HG02973 (cell line): ENCODE measurements around the gene TFEB.

Source experiments
- ATAC-seq: cut with Tn5 transposase; IDR thresholded peaks from one replicate; pipeline ENCODE4 v1.9.1; 2021; ENCODE audit warnings: moderate library complexity; ENCODE audit not compliant: unreplicated experiment

Gene TFEB

DNA sequence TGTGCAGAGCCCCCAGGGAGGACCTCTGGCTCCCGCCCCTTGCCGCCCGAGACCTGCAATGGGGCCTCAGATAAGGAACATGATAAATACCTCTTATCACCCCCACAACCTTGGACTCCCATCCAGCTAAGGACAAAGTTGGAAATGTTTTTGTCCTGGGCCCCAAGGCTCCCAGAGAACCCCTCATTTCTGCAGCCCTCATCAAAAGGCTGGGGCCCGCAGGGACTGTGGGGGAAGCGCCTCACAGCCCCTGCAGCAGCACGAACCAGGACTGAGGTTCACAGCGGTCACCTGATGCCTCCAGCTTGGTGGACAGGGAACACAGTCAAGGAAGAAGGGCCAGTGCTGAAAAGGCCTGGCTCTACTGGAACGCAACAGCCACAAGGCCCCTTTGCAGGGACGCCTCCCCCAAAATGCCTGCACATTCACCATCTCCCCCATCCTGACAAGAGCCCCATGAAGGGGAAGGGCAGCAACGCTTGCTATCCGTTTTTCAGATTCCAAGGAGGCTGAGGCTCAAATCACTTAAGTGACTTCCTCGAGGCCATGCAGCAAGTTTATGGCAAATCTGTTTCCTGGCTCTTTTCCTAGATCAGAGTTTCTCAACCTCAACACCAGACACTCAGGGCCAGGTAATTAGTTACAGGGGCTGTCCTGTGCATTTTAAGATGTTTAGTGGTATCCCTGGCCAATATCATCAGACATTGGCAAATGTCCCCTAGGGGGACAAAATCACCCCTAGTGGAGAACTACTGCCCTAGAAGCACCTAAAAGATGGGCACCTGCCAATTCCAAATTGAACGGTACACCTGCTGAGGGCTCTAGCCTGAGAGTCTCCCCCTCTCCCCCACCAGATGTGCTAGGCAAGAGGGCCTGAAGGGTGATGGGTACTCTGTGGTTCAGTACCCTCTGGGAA is 10.6 kb downstream of the TFEB start:
- no peak for ATAC-seq

DNA sequence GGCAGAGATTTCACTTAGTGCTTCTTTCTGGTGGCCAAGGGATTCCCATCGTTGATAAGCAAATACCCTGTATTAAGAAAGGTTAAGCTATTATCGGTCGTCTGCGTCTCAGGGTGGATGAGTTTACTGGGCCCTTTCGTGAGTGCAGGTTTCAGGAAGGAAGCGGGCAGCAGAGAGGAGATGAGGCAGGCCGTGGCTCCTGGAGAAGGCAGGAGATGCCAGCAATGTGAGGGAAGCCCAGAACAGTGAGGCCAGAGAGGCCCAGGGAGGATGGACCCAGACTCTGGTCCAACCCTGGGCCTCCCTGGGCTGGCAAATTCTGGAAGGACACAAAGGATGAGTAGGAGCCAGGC is 11.2 kb downstream of the TFEB start:
- ATAC-seq: no peak

GRCh38 chr6:41723530-41724227 is 11.7 kb downstream of the TFEB start:
- peak; percentile 64 for ATAC-seq

DNA sequence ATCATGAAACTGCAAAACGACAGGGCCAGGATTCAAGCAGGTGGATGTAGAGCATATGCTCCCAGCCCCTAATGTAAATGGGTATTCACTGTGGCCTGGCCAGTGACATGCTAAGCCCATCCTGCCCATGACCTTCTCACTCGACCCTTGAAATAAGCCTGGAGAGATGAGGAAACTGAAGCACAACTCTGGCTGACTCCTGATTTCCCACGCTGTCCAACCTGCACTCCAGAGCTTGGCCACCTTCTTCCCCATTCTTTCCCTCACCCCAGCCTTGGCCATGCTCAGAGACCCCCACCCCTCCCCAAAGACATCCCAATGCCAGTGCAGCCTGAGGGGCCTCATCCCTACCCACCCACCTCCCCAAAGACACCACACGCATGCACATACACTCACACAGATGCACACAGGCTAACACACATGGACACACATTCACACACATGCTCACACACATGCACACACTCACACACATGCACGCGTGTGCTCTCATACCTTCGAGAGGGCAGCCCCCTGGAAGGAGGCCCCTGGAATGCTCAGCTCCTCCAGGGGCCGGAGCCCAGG is 12.4 kb downstream of the TFEB start:
- ATAC-seq: no peak

GRCh38 chr6:41721414-41721813 is 14.0 kb downstream of the TFEB start:
- ATAC-seq: no peak

- no peak for ATAC-seq
Measured at GRCh38 chr6:41720783-41721182, 14.6 kb downstream of the TFEB start.

DNA sequence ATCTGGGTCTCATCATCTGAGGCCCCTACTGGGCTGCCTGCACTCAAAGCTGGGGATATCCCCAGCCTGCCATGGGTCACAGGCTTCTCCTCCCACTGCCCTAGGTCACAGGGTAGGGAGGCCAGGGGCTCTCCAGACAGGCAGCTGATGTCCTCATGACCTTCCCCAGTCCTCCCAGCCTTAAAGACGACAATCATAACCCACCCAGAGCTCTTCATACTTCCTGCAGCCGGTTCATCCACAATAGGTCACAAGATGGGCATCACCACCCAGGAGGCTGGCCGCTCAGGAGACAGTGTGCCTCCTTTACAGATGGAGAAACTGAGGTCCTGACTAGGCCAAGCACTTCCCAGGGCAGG is 15.2 kb downstream of the TFEB start:
- ATAC-seq: no peak

GRCh38 chr6:41719436-41720261 is 15.8 kb downstream of the TFEB start:
- ATAC-seq: no peak

DNA sequence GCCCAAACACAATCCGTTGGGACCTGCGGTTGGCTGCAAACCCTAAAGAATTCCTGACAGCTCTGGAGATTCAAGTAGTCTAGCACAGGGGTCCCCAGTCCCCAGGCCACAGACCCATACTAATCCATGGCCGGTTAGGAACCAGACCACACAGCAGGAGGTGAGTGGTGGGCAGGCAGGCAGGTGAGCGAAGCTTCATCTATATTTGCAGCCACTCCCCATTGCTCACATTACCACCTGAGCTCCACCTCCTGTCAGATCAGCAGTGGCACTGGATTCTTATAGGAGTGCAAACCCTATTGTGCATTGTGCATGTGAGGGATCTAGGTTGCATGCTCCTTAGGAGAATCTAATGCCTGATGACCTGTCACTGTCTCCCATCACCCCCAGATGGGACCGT is 16.6 kb downstream of the TFEB start:
- no peak for ATAC-seq

- no peak for ATAC-seq
Measured at GRCh38 chr6:41717392-41717736, 18.0 kb downstream of the TFEB start.

DNA sequence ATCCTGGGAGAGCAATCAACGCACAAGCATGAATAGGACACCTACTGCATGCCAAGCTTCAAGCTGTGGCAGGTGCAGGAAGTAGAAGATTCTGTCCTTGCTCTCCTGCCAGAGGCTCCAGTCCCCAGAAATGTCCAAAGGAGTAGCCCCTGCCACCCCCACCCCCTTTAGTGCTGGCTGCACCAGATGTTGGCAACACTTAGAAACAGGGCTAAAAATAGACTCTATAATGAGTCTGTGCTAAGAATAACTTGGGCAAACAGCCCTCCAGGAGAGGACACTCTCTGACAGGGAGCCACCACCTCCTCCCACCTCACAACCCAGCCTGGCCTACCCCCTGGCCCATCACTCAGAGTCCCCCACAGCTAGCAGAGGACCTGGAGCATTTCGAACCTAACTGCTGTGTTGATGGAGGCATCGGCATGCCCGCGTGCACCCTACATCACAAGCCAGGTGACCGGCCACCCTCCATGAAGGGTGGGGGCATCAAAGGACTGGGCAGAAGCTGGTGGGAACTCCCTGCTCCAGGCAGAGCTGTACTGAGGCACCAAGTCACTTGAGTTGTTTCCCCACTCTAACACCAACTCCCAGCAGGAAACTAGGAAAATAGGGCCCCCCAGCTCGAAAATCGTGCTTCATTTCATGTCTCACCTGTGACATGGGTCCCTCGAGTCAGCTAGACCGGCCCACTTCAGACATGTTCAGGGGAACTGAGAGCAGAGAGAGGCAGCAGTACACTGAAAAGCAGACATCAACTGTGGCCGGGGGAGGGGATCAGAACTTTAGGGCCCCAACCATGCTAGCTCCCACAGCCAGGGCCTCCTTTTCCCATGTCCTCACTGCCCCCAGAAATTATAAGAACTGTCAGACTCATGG is 18.7 kb downstream of the TFEB start:
- no peak for ATAC-seq

DNA sequence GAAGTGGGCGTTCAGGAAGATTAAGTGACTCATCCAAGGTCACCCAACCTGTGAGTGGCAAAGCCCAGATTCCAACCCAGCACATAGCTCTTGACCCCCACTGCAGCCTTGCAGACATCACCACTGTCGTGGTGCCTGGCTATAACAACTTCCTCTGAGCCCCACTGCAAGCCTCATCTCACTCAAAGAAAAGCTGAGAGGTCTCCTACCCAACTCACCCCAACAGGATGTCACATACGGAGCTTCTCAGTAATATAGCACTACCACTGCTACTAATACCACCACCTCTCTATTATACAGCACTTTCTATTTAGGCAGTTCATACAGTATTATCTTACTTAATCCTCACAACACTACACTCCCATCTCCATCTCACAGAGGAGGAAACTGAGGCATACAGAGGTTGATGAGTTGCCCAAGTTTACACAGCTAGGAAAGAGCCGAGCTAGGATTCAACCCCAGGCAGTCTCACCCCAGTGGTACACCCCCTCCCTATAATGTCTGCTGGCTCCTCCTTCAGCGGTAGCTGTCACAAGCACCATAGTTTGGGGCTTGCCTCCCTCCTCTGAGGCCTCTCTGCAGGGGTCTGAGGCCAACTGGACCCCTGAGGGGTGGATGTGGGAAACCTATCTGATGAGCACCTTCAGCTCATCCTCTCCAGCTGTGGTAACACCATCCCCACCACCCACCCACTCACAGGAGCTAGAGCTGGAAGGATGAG is 19.5 kb downstream of the TFEB start:
- no peak for ATAC-seq

GRCh38 chr6:41714556-41715273 is 20.7 kb downstream of the TFEB start:
- ATAC-seq: no peak

GRCh38 chr6:41713650-41714291 is 21.6 kb downstream of the TFEB start:
- peak; percentile 46 for ATAC-seq

- ATAC-seq: no peak
Measured at GRCh38 chr6:41713159-41713649, 22.2 kb downstream of the TFEB start.

- no peak for ATAC-seq
Measured at GRCh38 chr6:41712651-41713103, 22.7 kb downstream of the TFEB start.

DNA sequence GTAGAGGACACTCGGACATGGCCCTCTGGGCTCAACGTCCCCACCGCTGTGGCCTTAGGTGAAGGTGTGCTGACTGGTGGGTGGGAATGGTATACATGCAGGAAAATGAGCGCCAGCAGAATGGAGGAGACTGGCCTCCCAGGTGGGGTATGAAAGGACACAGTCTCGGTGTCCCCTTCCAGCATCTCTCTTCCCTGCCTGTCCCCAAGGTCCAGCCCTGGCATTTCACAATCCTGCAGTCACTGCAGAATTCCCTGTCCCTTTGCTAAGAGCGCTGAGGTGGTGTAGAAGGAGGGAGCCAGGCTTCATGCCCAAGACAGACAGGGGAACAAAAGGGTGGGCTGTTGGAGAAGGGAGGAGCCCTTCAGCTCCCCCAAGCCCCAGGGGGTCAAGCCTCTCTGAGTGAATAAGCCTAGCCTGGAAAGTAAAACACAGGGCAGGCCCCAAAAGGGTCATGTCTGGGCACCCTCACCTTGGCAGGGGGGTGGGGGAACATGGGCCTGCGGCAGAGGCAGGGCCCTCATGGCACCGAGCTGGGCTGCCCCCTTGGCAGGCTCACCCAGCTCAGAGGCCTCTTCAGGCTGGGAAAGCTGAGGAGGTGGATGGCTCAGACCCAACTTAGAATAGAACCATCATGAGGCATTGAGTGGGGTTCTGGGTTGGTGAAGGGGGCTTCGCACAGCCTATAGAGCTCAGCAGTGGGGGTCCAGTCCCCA is 23.9 kb downstream of the TFEB start:
- no peak for ATAC-seq

- ATAC-seq: no peak
Measured at GRCh38 chr6:41709375-41709774, 26.0 kb downstream of the TFEB start.
